Measurements from ENCODE around the gene MYOM3. TPM values are rescaled to one million over a fixed set of nuclear protein-coding genes. Genes with fewer than 3 reads are reported as not detected.

The MYOM3 gene
- total and polyA plus RNA-seq, 2 experiments from 2014 or later = 2.0 to 2.4 TPM

GRCh38 chr1:24119489-24119858, 7.5 kb upstream of the MYOM3 start:
- H2AFZ ChIP-seq = no peak overlapping the region
- TF ChIP-seq EZH2phosphoT487 (IDR thresholded peaks at IDR 0.05; ENCODE audit: low read depth, severe bottlenecking, unreplicated experiment) (no peak), CTCF (IDR thresholded peaks at IDR 0.05; ENCODE audit: poor library complexity) (no peak), EZH2 (IDR thresholded peaks at IDR 0.05; ENCODE audit: borderline replicate concordance) (no peak)
- H3K27ac ChIP-seq = peak overlapping the region; percentile 96
- no peak for DNase-seq (ENCODE audit: low spot score)
- H3K4me1 ChIP-seq (ENCODE audit: insufficient read depth) = peaks cover 40% of the 10 kb centered on the region
- no peaks in the 10 kb centered on the region for H3K9me2 ChIP-seq (replicated peaks; ENCODE audit: insufficient read depth)
- no peaks in the 10 kb centered on the region for H3K27me3 ChIP-seq
- no peaks in the 10 kb centered on the region for H3K79me2 ChIP-seq
- H3K9me3 ChIP-seq (ENCODE audit: low read depth) = no peaks in the 10 kb centered on the region
- WGBS (ENCODE audit: low lambda C conversion rate, missing lambda C conversion rate) = 83% methylated on average over 5 of the region's 5 CpGs
- no peaks in the 10 kb centered on the region for H3K36me3 ChIP-seq (replicated peaks; ENCODE audit: insufficient read depth, low read depth)
- no peaks in the 10 kb centered on the region for H4K20me1 ChIP-seq (ENCODE audit: insufficient read depth, poor library complexity, severe bottlenecking)
- H3K4me3 ChIP-seq = no peak overlapping the region
- peak overlapping the region; percentile 63 for H3K4me2 ChIP-seq

- no peak overlapping the region for H2AFZ ChIP-seq
- TF ChIP-seq EZH2phosphoT487 (IDR thresholded peaks at IDR 0.05; ENCODE audit: low read depth, severe bottlenecking, unreplicated experiment) (no peak), EZH2 (IDR thresholded peaks at IDR 0.05; ENCODE audit: borderline replicate concordance) (no peak), CTCF (IDR thresholded peaks at IDR 0.05; ENCODE audit: poor library complexity) (no peak)
- no peak overlapping the region for H3K4me3 ChIP-seq
- H3K9me3 ChIP-seq (ENCODE audit: low read depth) = no peaks in the 10 kb centered on the region
- H3K4me1 ChIP-seq (ENCODE audit: insufficient read depth) = peaks cover 40% of the 10 kb centered on the region
- H3K27ac ChIP-seq = peak overlapping the region; percentile 96
- peak; percentile 84 for DNase-seq (ENCODE audit: low spot score)
- H3K79me2 ChIP-seq = no peaks in the 10 kb centered on the region
- H3K36me3 ChIP-seq (replicated peaks; ENCODE audit: insufficient read depth, low read depth) = no peaks in the 10 kb centered on the region
- H3K27me3 ChIP-seq = no peaks in the 10 kb centered on the region
- peak overlapping the region; percentile 58 for H3K4me2 ChIP-seq
- 73% methylated on average over 8 of the region's 8 CpGs for WGBS (ENCODE audit: low lambda C conversion rate, missing lambda C conversion rate)
- no peaks in the 10 kb centered on the region for H3K9me2 ChIP-seq (replicated peaks; ENCODE audit: insufficient read depth)
- H4K20me1 ChIP-seq (ENCODE audit: insufficient read depth, poor library complexity, severe bottlenecking) = no peaks in the 10 kb centered on the region
These were observed 6.7 kb upstream of the MYOM3 start for GRCh38 chr1:24118410-24119242.

GRCh38 chr1:24117722-24118409, 5.9 kb upstream of the MYOM3 start:
- H3K9me2 ChIP-seq (replicated peaks; ENCODE audit: insufficient read depth) = no peaks in the 10 kb centered on the region
- no peaks in the 10 kb centered on the region for H3K27me3 ChIP-seq
- peaks cover 40% of the 10 kb centered on the region for H3K4me1 ChIP-seq (ENCODE audit: insufficient read depth)
- H3K79me2 ChIP-seq = no peaks in the 10 kb centered on the region
- no peak for TF ChIP-seq EZH2 (IDR thresholded peaks at IDR 0.05; ENCODE audit: borderline replicate concordance)
- no peak for TF ChIP-seq CTCF (IDR thresholded peaks at IDR 0.05; ENCODE audit: poor library complexity)
- TF ChIP-seq EZH2phosphoT487 (IDR thresholded peaks at IDR 0.05; ENCODE audit: low read depth, severe bottlenecking, unreplicated experiment) = no peak
- no peak overlapping the region for H3K4me3 ChIP-seq
- H3K9me3 ChIP-seq (ENCODE audit: low read depth) = no peaks in the 10 kb centered on the region
- H4K20me1 ChIP-seq (ENCODE audit: insufficient read depth, poor library complexity, severe bottlenecking) = no peaks in the 10 kb centered on the region
- no peak overlapping the region for H2AFZ ChIP-seq
- peak overlapping the region; percentile 58 for H3K4me2 ChIP-seq
- DNase-seq (ENCODE audit: low spot score) = peak; percentile 81
- WGBS (ENCODE audit: low lambda C conversion rate, missing lambda C conversion rate) = 78% methylated on average over 14 of the region's 14 CpGs
- peak overlapping the region; percentile 96 for H3K27ac ChIP-seq
- no peaks in the 10 kb centered on the region for H3K36me3 ChIP-seq (replicated peaks; ENCODE audit: insufficient read depth, low read depth)
